SK-N-SH (cell line): ENCODE measurements around the gene HDHD5. TPM values are rescaled to one million over a fixed set of nuclear protein-coding genes. Genes with fewer than 3 reads are reported as not detected.

Experiments used
- CTCF ChIA-PET: fragments of 300-600, 350-600 bp; formaldehyde crosslinking; extraction: SDS; loops from one replicate; lab custom pipeline; 2021; lab: Yijun Ruan, JAX
- POLR2A ChIA-PET: fragments of 350-600 bp; sonication (Branson Sonifier 250); formaldehyde crosslinking; extraction: SDS; loops from one replicate; lab custom pipeline; 2020; ENCODE audit warnings: antibody characterized with exemption, inconsistent platforms; lab: Yijun Ruan, JAX
- DNase-seq: peaks from one replicate; pipeline ENCODE4 v3.0.0; 2012
- H2AFZ ChIP-seq: fragments of 200-600 bp; sonication (generic); 2 replicates; pipeline ENCODE4 v1.8.1; 2016; ENCODE audit warnings: antibody characterized with exemption, mild to moderate bottlenecking, low read depth
- H3F3A ChIP-seq: fragments of 200-600 bp; sonication (generic); replicated peaks from 2 replicates; pipeline ENCODE3; 2016; ENCODE audit warnings: antibody characterized with exemption, mild to moderate bottlenecking; ENCODE audit not compliant: insufficient read depth
- H3K27ac ChIP-seq, 2 experiments: fragments of 200-500 bp in 1 of 2; fragments of 200-600 bp in 1 of 2; sonication (Bioruptor generic) in 1 of 2; sonication (generic), shearing (Covaris generic) in 1 of 2; 2 replicates each; pipeline versions ENCODE4 v1.5.1 to v1.6.1; 2014 to 2016; ENCODE audit warnings: low read depth in 2 of 2, inconsistent platforms in 1 of 2, low read length in 1 of 2, mild to moderate bottlenecking in 1 of 2, mixed read lengths in 1 of 2
- H3K27me3 ChIP-seq: fragments of 200-600 bp; sonication (generic), shearing (Covaris generic); 2 replicates; pipeline ENCODE4 v1.6.1; 2016; ENCODE audit warnings: mixed run types; ENCODE audit not compliant: insufficient read depth
- H3K36me3 ChIP-seq, 2 experiments: fragments of 200-500 bp in 1 of 2; fragments of 200-600 bp in 1 of 2; sonication (Bioruptor generic) in 1 of 2; sonication (generic) in 1 of 2; replicated peaks in 1 of 2; 2 replicates each; pipeline versions ENCODE3 to v1.5.1; 2014 to 2016; ENCODE audit warnings: low read length in 1 of 2, mild to moderate bottlenecking in 1 of 2; ENCODE audit not compliant: insufficient read depth in 2 of 2, control insufficient read depth in 1 of 2
- H3K4me1 ChIP-seq, 2 experiments: fragments of 200-500 bp in 1 of 2; fragments of 200-600 bp in 1 of 2; sonication (Bioruptor generic) in 1 of 2; sonication (generic), shearing (Covaris generic) in 1 of 2; 2 replicates each; pipeline versions ENCODE4 v1.5.1 to v1.6.1; 2014 to 2016; ENCODE audit warnings: low read depth in 1 of 2, low read length in 1 of 2, mixed run types in 1 of 2; ENCODE audit not compliant: insufficient read depth in 2 of 2, control insufficient read depth in 1 of 2
- H3K4me2 ChIP-seq: fragments of 200-600 bp; sonication (generic), shearing (Covaris generic); 2 replicates; pipeline ENCODE4 v1.6.1; 2017; ENCODE audit warnings: mixed run types
- H3K4me3 ChIP-seq, 2 experiments: fragments of 200-500 bp in 1 of 2; fragments of 200-600 bp in 1 of 2; sonication (Bioruptor generic) in 1 of 2; sonication (generic), shearing (Covaris generic) in 1 of 2; 2 replicates each; pipeline versions ENCODE4 v1.5.1 to v1.8.1; 2014 to 2016; ENCODE audit warnings: low read depth in 2 of 2, inconsistent platforms in 1 of 2, low read length in 1 of 2, mild to moderate bottlenecking in 1 of 2, mixed read lengths in 1 of 2, moderate library complexity in 1 of 2
- H3K79me2 ChIP-seq: fragments of 200-600 bp; sonication (generic); 2 replicates; pipeline ENCODE4 v1.8.1; 2017; ENCODE audit warnings: mild to moderate bottlenecking; ENCODE audit not compliant: insufficient read depth
- H3K9ac ChIP-seq: fragments of 200-600 bp; sonication (generic); 2 replicates; pipeline ENCODE4 v1.6.1; 2017; ENCODE audit warnings: mixed run types
- H3K9me2 ChIP-seq: fragments of 200-600 bp; sonication (generic); 2 replicates; pipeline ENCODE4 v1.6.1; 2017; ENCODE audit warnings: mixed run types
- H3K9me3 ChIP-seq: fragments of 200-600 bp; sonication (generic); 2 replicates; pipeline ENCODE4 v1.6.1; 2017; ENCODE audit warnings: mixed run types, mild to moderate bottlenecking, moderate library complexity
- H4K20me1 ChIP-seq: fragments of 200-600 bp; sonication (generic); 2 replicates; pipeline ENCODE4 v1.6.1; 2017; ENCODE audit warnings: mild to moderate bottlenecking, mixed run types; ENCODE audit not compliant: insufficient read depth
- CHD2 ChIP-seq: fragments of 150-350 bp; IDR thresholded peaks from 2 replicates; pipeline ENCODE4 v1.6.1; 2018; ENCODE audit warnings: low read length; ENCODE audit not compliant: partially characterized antibody
- ELF1 ChIP-seq: IDR thresholded peaks from 2 replicates; pipeline ENCODE4 v1.4.0; 2012
- FOSL2 ChIP-seq: IDR thresholded peaks from 2 replicates; pipeline ENCODE4 v1.4.0; 2012; ENCODE audit warnings: low read depth, mild to moderate bottlenecking, moderate library complexity, borderline replicate concordance
- FOXJ3 ChIP-seq: sonication (generic); formaldehyde crosslinking; IDR thresholded peaks from 2 replicates; pipeline ENCODE4 v1.5.1; 2020; ENCODE audit warnings: mild to moderate bottlenecking, missing genetic modification reagents
- FOXM1 ChIP-seq: IDR thresholded peaks from 2 replicates; pipeline ENCODE4 v1.4.0; 2012; ENCODE audit warnings: low read depth, mild to moderate bottlenecking
- GABPA ChIP-seq: IDR thresholded peaks from 2 replicates; pipeline ENCODE4 v1.4.0; 2012; ENCODE audit warnings: low read depth, mild to moderate bottlenecking
- GATA2 ChIP-seq: sonication (generic); formaldehyde crosslinking; IDR thresholded peaks from 2 replicates; pipeline ENCODE4 v1.5.0; 2020; ENCODE audit warnings: mild to moderate bottlenecking, missing genetic modification reagents
- IRF3 ChIP-seq: fragments of 150-350 bp; IDR thresholded peaks from 2 replicates; pipeline ENCODE4 v1.6.1; 2016; ENCODE audit warnings: mild to moderate bottlenecking, low read depth, low read length
- JUND ChIP-seq: IDR thresholded peaks from 2 replicates; pipeline ENCODE4 v1.4.0; 2012
- MEF2A ChIP-seq: IDR thresholded peaks from 2 replicates; pipeline ENCODE4 v1.4.0; 2012; ENCODE audit warnings: low read depth, borderline replicate concordance
- MXI1 ChIP-seq: IDR thresholded peaks from 2 replicates; pipeline ENCODE4 v1.6.1; 2012; ENCODE audit warnings: mild to moderate bottlenecking, low read depth, low read length, improper control_type of control experiment
- NFIC ChIP-seq: IDR thresholded peaks from 2 replicates; pipeline ENCODE4 v1.4.0; 2012; ENCODE audit warnings: borderline replicate concordance
- NRF1 ChIP-seq: IDR thresholded peaks from 2 replicates; pipeline ENCODE4 v1.6.1; 2012; ENCODE audit warnings: low read depth, mild to moderate bottlenecking, low read length
- RCOR1 ChIP-seq: fragments of 150-350 bp; IDR thresholded peaks from 2 replicates; pipeline ENCODE4 v1.6.1; 2017; ENCODE audit warnings: antibody characterized with exemption, low read length
- RFX5 ChIP-seq: IDR thresholded peaks from 2 replicates; pipeline ENCODE4 v1.6.1; 2012; ENCODE audit warnings: mild to moderate bottlenecking, improper control_type of control experiment, low read length
- RXRA ChIP-seq: IDR thresholded peaks from 2 replicates; pipeline ENCODE4 v1.4.0; 2012; ENCODE audit warnings: low read depth, mild to moderate bottlenecking, borderline replicate concordance
- SIN3A ChIP-seq: IDR thresholded peaks from 2 replicates; pipeline ENCODE4 v1.6.1; 2012; ENCODE audit warnings: low read depth, mild to moderate bottlenecking, low read length, moderate library complexity, borderline replicate concordance
- SMC3 ChIP-seq: IDR thresholded peaks from 2 replicates; pipeline ENCODE4 v1.6.1; 2012; ENCODE audit warnings: low read depth, low read length, improper control_type of control experiment
- TAF1 ChIP-seq: IDR thresholded peaks from 2 replicates; pipeline ENCODE4 v1.6.1; 2012; ENCODE audit warnings: low read depth, mild to moderate bottlenecking, low read length, moderate library complexity, borderline replicate concordance
- TCF12 ChIP-seq: IDR thresholded peaks from 2 replicates; pipeline ENCODE4 v1.4.0; 2012
- TEAD4 ChIP-seq: IDR thresholded peaks from 2 replicates; pipeline ENCODE4 v1.4.0; 2012; ENCODE audit warnings: mild to moderate bottlenecking, borderline replicate concordance; ENCODE audit not compliant: insufficient read depth
- YY1 ChIP-seq: IDR thresholded peaks from 2 replicates; pipeline ENCODE4 v1.4.0; 2012; ENCODE audit warnings: low read depth, mild to moderate bottlenecking
- WGBS: methylation state at CpG from one replicate; pipeline ENCODE4 v1.1.6; 2017; ENCODE audit warnings: low lambda C conversion rate; 5-methylcytosine and 5-hydroxymethylcytosine counted together
- polyA plus RNA-seq, 3 experiments: library from polyadenylated mRNA; depleted of rRNA; stranded (reverse); fragments of >200 nt; gene quantifications; 2 replicates each; pipeline ENCODE4 v1.2.3, GENCODE V29; 2012
- TF ChIP-seq, protein P1 (sequence below): fragments of 150-350 bp; IDR thresholded peaks from 2 replicates; pipeline ENCODE4 v1.6.1; 2017; ENCODE audit warnings: antibody characterized with exemption, low read length, low read depth, borderline replicate concordance
- TF ChIP-seq, protein P2 (sequence below): IDR thresholded peaks from 2 replicates; pipeline ENCODE4 v1.4.0; 2012; ENCODE audit warnings: low read depth
- TF ChIP-seq, protein P3 (sequence below): IDR thresholded peaks from 2 replicates; pipeline ENCODE4 v1.6.1; 2012; ENCODE audit warnings: mild to moderate bottlenecking, low read depth, low read length, moderate library complexity

HDHD5 gene
- polyA plus RNA-seq, 1 of the 3 experiments (the other 2 are of a cell fraction) = 43.3 TPM

DNA sequence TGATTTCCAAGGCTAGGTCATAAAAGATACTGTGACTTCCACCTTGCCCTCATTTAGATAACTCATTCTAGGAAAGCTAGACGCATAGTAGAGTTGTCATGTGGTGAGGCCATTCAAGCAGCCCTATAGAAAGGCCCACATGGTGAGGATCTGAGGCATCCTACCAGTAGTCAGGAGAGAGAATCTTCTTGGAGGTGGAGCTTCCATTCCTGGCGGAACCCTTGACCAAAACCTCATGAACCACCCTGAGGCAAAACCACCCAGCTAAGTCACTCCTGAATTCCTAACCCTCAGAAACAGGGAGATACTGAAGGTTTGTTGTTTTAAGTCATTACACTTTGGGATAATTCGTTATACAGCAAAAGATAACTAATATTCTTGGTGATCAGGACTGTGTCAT lies 2.9 kb upstream of the HDHD5 start (continued):
- TF ChIP-seq, protein P1, sequence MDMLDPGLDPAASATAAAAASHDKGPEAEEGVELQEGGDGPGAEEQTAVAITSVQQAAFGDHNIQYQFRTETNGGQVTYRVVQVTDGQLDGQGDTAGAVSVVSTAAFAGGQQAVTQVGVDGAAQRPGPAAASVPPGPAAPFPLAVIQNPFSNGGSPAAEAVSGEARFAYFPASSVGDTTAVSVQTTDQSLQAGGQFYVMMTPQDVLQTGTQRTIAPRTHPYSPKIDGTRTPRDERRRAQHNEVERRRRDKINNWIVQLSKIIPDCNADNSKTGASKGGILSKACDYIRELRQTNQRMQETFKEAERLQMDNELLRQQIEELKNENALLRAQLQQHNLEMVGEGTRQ = no peak
- TF ChIP-seq CHD2 = no peak
- no peak for TF ChIP-seq RFX5
- TF ChIP-seq RCOR1 = no peak
- TF ChIP-seq TAF1 = no peak
- no peak for TF ChIP-seq GABPA
- TF ChIP-seq, protein P2, sequence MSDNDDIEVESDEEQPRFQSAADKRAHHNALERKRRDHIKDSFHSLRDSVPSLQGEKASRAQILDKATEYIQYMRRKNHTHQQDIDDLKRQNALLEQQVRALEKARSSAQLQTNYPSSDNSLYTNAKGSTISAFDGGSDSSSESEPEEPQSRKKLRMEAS = no peak
- no peak for TF ChIP-seq SMC3
- TF ChIP-seq TEAD4 = no peak
- no peak for TF ChIP-seq NFIC
- TF ChIP-seq SIN3A = no peak

- no peaks in the 10 kb centered on the region for H3K9me3 ChIP-seq
- peaks cover 14% of the 10 kb centered on the region; the same call in 1 of the 2 replicates for H4K20me1 ChIP-seq
- CTCF ChIA-PET = interaction anchor here (1.6 to 7.5 kb wide), 4 partner anchors 9 to 342 kb away, joined by 4 to 96 read pairs (median 10); no protein-coding TSS in a partner anchor
- H3K27ac ChIP-seq = peak overlapping the region; percentile 57 to 67; a peak in 2 of 4 replicates
- DNase-seq = no peak
- no peaks in the 10 kb centered on the region for H3K9me2 ChIP-seq
- peak overlapping the region; percentile 62 to 90 for H3K4me3 ChIP-seq
- H3K4me2 ChIP-seq = peak overlapping the region; percentile 97
- H2AFZ ChIP-seq = peak overlapping the region; percentile 95
- 1% methylated on average over 20 of the region's 35 CpGs for WGBS
- peak overlapping the region; percentile 84 for H3K9ac ChIP-seq
- H3K27me3 ChIP-seq = no peaks in the 10 kb centered on the region
- no peaks in the 10 kb centered on the region for H3K36me3 ChIP-seq
- H3K79me2 ChIP-seq = peaks cover 42% of the 10 kb centered on the region
- peaks cover 0 to 9% of the 10 kb centered on the region in 2 experiments; a peak in 1 of 4 replicates for H3K4me1 ChIP-seq
- POLR2A ChIA-PET = interaction anchor here (0.6 to 1.9 kb wide), 4 partner anchors 9 to 38 kb away, joined by 3 to 11 read pairs (median 6); partner anchors contain the start of gene TMEM121B
- peaks cover 6% of the 10 kb centered on the region for H3F3A ChIP-seq
- no peak for TF ChIP-seq MEF2A
- TF ChIP-seq TCF12 = no peak
- TF ChIP-seq FOSL2 = no peak
- no peak for TF ChIP-seq FOXM1
- 0 out of 2 replicates have a peak, but pooled peaks have one; percentile 23 for TF ChIP-seq FOXJ3 (CRISPR knock-in tag)
- no peak for TF ChIP-seq RXRA
- TF ChIP-seq MXI1 = peak; percentile 64
- TF ChIP-seq, protein P3, sequence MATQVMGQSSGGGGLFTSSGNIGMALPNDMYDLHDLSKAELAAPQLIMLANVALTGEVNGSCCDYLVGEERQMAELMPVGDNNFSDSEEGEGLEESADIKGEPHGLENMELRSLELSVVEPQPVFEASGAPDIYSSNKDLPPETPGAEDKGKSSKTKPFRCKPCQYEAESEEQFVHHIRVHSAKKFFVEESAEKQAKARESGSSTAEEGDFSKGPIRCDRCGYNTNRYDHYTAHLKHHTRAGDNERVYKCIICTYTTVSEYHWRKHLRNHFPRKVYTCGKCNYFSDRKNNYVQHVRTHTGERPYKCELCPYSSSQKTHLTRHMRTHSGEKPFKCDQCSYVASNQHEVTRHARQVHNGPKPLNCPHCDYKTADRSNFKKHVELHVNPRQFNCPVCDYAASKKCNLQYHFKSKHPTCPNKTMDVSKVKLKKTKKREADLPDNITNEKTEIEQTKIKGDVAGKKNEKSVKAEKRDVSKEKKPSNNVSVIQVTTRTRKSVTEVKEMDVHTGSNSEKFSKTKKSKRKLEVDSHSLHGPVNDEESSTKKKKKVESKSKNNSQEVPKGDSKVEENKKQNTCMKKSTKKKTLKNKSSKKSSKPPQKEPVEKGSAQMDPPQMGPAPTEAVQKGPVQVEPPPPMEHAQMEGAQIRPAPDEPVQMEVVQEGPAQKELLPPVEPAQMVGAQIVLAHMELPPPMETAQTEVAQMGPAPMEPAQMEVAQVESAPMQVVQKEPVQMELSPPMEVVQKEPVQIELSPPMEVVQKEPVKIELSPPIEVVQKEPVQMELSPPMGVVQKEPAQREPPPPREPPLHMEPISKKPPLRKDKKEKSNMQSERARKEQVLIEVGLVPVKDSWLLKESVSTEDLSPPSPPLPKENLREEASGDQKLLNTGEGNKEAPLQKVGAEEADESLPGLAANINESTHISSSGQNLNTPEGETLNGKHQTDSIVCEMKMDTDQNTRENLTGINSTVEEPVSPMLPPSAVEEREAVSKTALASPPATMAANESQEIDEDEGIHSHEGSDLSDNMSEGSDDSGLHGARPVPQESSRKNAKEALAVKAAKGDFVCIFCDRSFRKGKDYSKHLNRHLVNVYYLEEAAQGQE = no peak
- TF ChIP-seq, protein P2 = peak; percentile 15; the same call in 1 of the 2 replicates
- TF ChIP-seq ELF1 = no peak
- TF ChIP-seq SIN3A = no peak
- no peak for TF ChIP-seq GATA2 (CRISPR knock-in tag)
- no peak for TF ChIP-seq RFX5
- peak; percentile 38 for TF ChIP-seq NRF1
- no peak for TF ChIP-seq GABPA
- no peak for TF ChIP-seq TAF1
- TF ChIP-seq YY1 = no peak
- TF ChIP-seq IRF3 = no peak
- TF ChIP-seq TEAD4 = no peak
- no peak for TF ChIP-seq JUND
Observed at GRCh38 chr22:17159504-17159951, 451 bp upstream of the HDHD5 start.
